Anterior cingulate cortex (tissue), 58 donors: ENCODE measurements around the gene CEP170B.
"Not testable (repeated sequence)": the region's sequence is repeated elsewhere in the genome, so short reads cannot be mapped to it uniquely, and the experiment has no call there.

ENCODE experiments used
- DNase-seq, 58 donors: peaks; one replicate each; lab custom pipeline; 2025; lab: John Stamatoyannopoulos, UW

CEP170B gene

GRCh38 chr14:104939666-104940410 is 74.8 kb downstream of the CEP170B start:
- no peak for DNase-seq

GRCh38 chr14:104940526-104941150 is 75.6 kb downstream of the CEP170B start:
- DNase-seq: no peak

- no peak for DNase-seq
Observed at GRCh38 chr14:104941508-104942365, 76.7 kb downstream of the CEP170B start.

- DNase-seq: no peak
Observed at GRCh38 chr14:104942586-104942985, 77.5 kb downstream of the CEP170B start.

GRCh38 chr14:104943216-104944015 is 78.3 kb downstream of the CEP170B start:
- not testable (repeated sequence) for DNase-seq

GRCh38 chr14:104944016-104944308 is 78.9 kb downstream of the CEP170B start:
- not testable (repeated sequence) for DNase-seq

GRCh38 chr14:104944436-104945205 is 79.6 kb downstream of the CEP170B start:
- not testable (repeated sequence) for DNase-seq

GRCh38 chr14:104945266-104945665 is 80.2 kb downstream of the CEP170B start:
- DNase-seq: not testable (repeated sequence)
